ENCODE data around the gene KIAA0930. TPM values are rescaled to one million over a fixed set of nuclear protein-coding genes. Genes with fewer than 3 reads are reported as not detected.
"Not testable (repeated sequence)": the region's sequence is repeated elsewhere in the genome, so short reads cannot be mapped to it uniquely, and the experiment has no call there.

The KIAA0930 gene
- total and polyA plus RNA-seq, 2 experiments from 2014 or later, result 8.6 to 50.9 TPM

GRCh38 chr22:45284705-45285262, 44.1 kb upstream of the KIAA0930 start, which contains the start of gene UPK3A:
Gene UPK3A (plus strand): TSS chr22:45284949. CDS start chr22:45285014, 65 bp downstream.
- Histone ChIP-seq H3K4me1 (ENCODE audit: insufficient read depth) (peaks cover 5% of the 10 kb centered on the region), H2AFZ (no peak within 1 kb of the TSS), H3K9me3 (ENCODE audit: low read depth) (no peaks in the 10 kb centered on the region), H3K36me3 (ENCODE audit: low read depth) (no peaks in the 10 kb centered on the region), H3K9ac (no peak within 1 kb of the TSS), H4K20me1 (ENCODE audit: insufficient read depth) (no peaks in the 10 kb centered on the region), H3K79me2 (ENCODE audit: insufficient read depth) (no peaks in the 10 kb centered on the region), H3K27me3 (replicated peaks; ENCODE audit: insufficient read depth) (peaks cover 39% of the 10 kb centered on the region), H3K27ac (no peak within 1 kb of the TSS), H3F3A (ENCODE audit: insufficient read depth) (no peaks in the 10 kb centered on the region), H3K4me3 (no peak within 1 kb of the TSS), H3K4me2 (ENCODE audit: unreplicated experiment) (peak within 1 kb of the TSS; percentile 17), H3K9me2 (ENCODE audit: insufficient read depth) (no peaks in the 10 kb centered on the region)
- DNase-seq, result peak; percentile 28
- TF ChIP-seq EZH2 (IDR thresholded peaks at IDR 0.05; ENCODE audit: insufficient read depth, poor library complexity, severe bottlenecking) (no peak), EZH2phosphoT487 (IDR thresholded peaks at IDR 0.05; ENCODE audit: insufficient read depth, low read depth) (no peak)
- 13 to 14% methylated on average over 45 of the region's 46 CpGs for WGBS, 2 experiments (ENCODE audit: low coverage in 1 of 2, low lambda C conversion rate in 2 of 2, missing lambda C conversion rate in 2 of 2)
- in situ Hi-C loops (cut with MboI), result loop anchor here (10.0 kb wide), 1 partner anchor 140 kb away; no protein-coding TSS in a partner anchor

GRCh38 chr22:45281010-45281409, 40.3 kb upstream of the KIAA0930 start:
- TF ChIP-seq EZH2phosphoT487 (IDR thresholded peaks at IDR 0.05; ENCODE audit: insufficient read depth, low read depth) (no peak), EZH2 (IDR thresholded peaks at IDR 0.05; ENCODE audit: insufficient read depth, poor library complexity, severe bottlenecking) (no peak)
- H3K9me3 ChIP-seq (ENCODE audit: low read depth), result no peaks in the 10 kb centered on the region
- no peak overlapping the region for H3K27ac ChIP-seq
- H3F3A ChIP-seq (ENCODE audit: insufficient read depth), result no peaks in the 10 kb centered on the region
- no peak overlapping the region for H3K9ac ChIP-seq
- in situ Hi-C loops (cut with MboI), result loop anchor here (10.0 kb wide), 1 partner anchor 144 kb away; no protein-coding TSS in a partner anchor
- H3K79me2 ChIP-seq (ENCODE audit: insufficient read depth), result no peaks in the 10 kb centered on the region
- no peaks in the 10 kb centered on the region for H3K36me3 ChIP-seq (ENCODE audit: low read depth)
- no peaks in the 10 kb centered on the region for H4K20me1 ChIP-seq (ENCODE audit: insufficient read depth)
- no peak overlapping the region for H3K4me3 ChIP-seq
- peaks cover 5% of the 10 kb centered on the region for H3K4me1 ChIP-seq (ENCODE audit: insufficient read depth)
- DNase-seq, result no peak
- no peak overlapping the region for H2AFZ ChIP-seq
- 30 to 34% methylated on average over 3 of the region's 3 CpGs for WGBS, 2 experiments (ENCODE audit: low coverage in 1 of 2, low lambda C conversion rate in 2 of 2, missing lambda C conversion rate in 2 of 2)
- no peaks in the 10 kb centered on the region for H3K9me2 ChIP-seq (ENCODE audit: insufficient read depth)
- H3K4me2 ChIP-seq (ENCODE audit: unreplicated experiment), result no peak overlapping the region
- peaks cover 30% of the 10 kb centered on the region for H3K27me3 ChIP-seq (replicated peaks; ENCODE audit: insufficient read depth)

- WGBS, 2 experiments (ENCODE audit: low coverage in 1 of 2, low lambda C conversion rate in 2 of 2, missing lambda C conversion rate in 2 of 2), result 87 to 92% methylated on average over 3 of the region's 3 CpGs
- Histone ChIP-seq H2AFZ (no peak overlapping the region), H3K27me3 (replicated peaks; ENCODE audit: insufficient read depth) (peaks cover 25% of the 10 kb centered on the region), H3K79me2 (ENCODE audit: insufficient read depth) (no peaks in the 10 kb centered on the region), H4K20me1 (ENCODE audit: insufficient read depth) (no peaks in the 10 kb centered on the region), H3K36me3 (ENCODE audit: low read depth) (no peaks in the 10 kb centered on the region), H3F3A (ENCODE audit: insufficient read depth) (no peaks in the 10 kb centered on the region), H3K9me2 (ENCODE audit: insufficient read depth) (no peaks in the 10 kb centered on the region), H3K4me2 (ENCODE audit: unreplicated experiment) (no peak overlapping the region), H3K4me3 (no peak overlapping the region), H3K4me1 (ENCODE audit: insufficient read depth) (peaks cover 5% of the 10 kb centered on the region), H3K27ac (no peak overlapping the region), H3K9me3 (ENCODE audit: low read depth) (no peaks in the 10 kb centered on the region), H3K9ac (no peak overlapping the region)
- in situ Hi-C loops (cut with MboI), result loop anchor here (10.0 kb wide), 1 partner anchor 144 kb away; no protein-coding TSS in a partner anchor
- TF ChIP-seq EZH2phosphoT487 (IDR thresholded peaks at IDR 0.05; ENCODE audit: insufficient read depth, low read depth), result no peak
- no peak for TF ChIP-seq EZH2 (IDR thresholded peaks at IDR 0.05; ENCODE audit: insufficient read depth, poor library complexity, severe bottlenecking)
- no peak for DNase-seq
These were observed 39.9 kb upstream of the KIAA0930 start for GRCh38 chr22:45280587-45280980.

GRCh38 chr22:45278125-45278524, 37.4 kb upstream of the KIAA0930 start:
- no peak overlapping the region for H3K4me3 ChIP-seq
- H3K27me3 ChIP-seq (replicated peaks; ENCODE audit: insufficient read depth), result peaks cover 10% of the 10 kb centered on the region; the same call in 1 of the 2 replicates
- no peaks in the 10 kb centered on the region for H3K9me3 ChIP-seq (ENCODE audit: low read depth)
- no peak overlapping the region for H3K9ac ChIP-seq
- no peaks in the 10 kb centered on the region for H4K20me1 ChIP-seq (ENCODE audit: insufficient read depth)
- no peak overlapping the region for H2AFZ ChIP-seq
- no peak overlapping the region for H3K4me2 ChIP-seq (ENCODE audit: unreplicated experiment)
- no peaks in the 10 kb centered on the region for H3K36me3 ChIP-seq (ENCODE audit: low read depth)
- H3K79me2 ChIP-seq (ENCODE audit: insufficient read depth), result no peaks in the 10 kb centered on the region
- DNase-seq, result no peak
- WGBS, 2 experiments (ENCODE audit: low coverage in 1 of 2, low lambda C conversion rate in 2 of 2, missing lambda C conversion rate in 2 of 2), result 55 to 65% methylated on average over 7 to 9 of the region's 9 CpGs
- H3K4me1 ChIP-seq (ENCODE audit: insufficient read depth), result peaks cover 5% of the 10 kb centered on the region
- H3K9me2 ChIP-seq (ENCODE audit: insufficient read depth), result no peaks in the 10 kb centered on the region
- H3K27ac ChIP-seq, result no peak overlapping the region
- TF ChIP-seq EZH2 (IDR thresholded peaks at IDR 0.05; ENCODE audit: insufficient read depth, poor library complexity, severe bottlenecking), result no peak
- no peak for TF ChIP-seq EZH2phosphoT487 (IDR thresholded peaks at IDR 0.05; ENCODE audit: insufficient read depth, low read depth)
- in situ Hi-C loops (cut with MboI), result loop anchor here (10.0 kb wide), 1 partner anchor 277 kb away; no protein-coding TSS in a partner anchor
- no peaks in the 10 kb centered on the region for H3F3A ChIP-seq (ENCODE audit: insufficient read depth)

- DNase-seq; H3K27me3 ChIP-seq (replicated peaks; ENCODE audit: insufficient read depth); H3K9me2 ChIP-seq (ENCODE audit: insufficient read depth); H3K4me1 ChIP-seq (ENCODE audit: insufficient read depth); H3K36me3 ChIP-seq (ENCODE audit: low read depth); H3K79me2 ChIP-seq (ENCODE audit: insufficient read depth); H3F3A ChIP-seq (ENCODE audit: insufficient read depth); H3K4me3 ChIP-seq; H2AFZ ChIP-seq; H3K9ac ChIP-seq; H4K20me1 ChIP-seq (ENCODE audit: insufficient read depth); H3K27ac ChIP-seq; H3K9me3 ChIP-seq (ENCODE audit: low read depth); H3K4me2 ChIP-seq (ENCODE audit: unreplicated experiment): not testable (repeated sequence)
- WGBS, 2 experiments (ENCODE audit: low coverage in 1 of 2, low lambda C conversion rate in 2 of 2, missing lambda C conversion rate in 2 of 2), result 67 to 74% methylated on average over 7 of the region's 7 CpGs
- in situ Hi-C loops (cut with MboI), result loop anchor here (10.0 kb wide), 1 partner anchor 277 kb away; no protein-coding TSS in a partner anchor
These were observed 37.0 kb upstream of the KIAA0930 start for GRCh38 chr22:45277720-45278119.

Measured in GM23248 (cell line).